GM12878 (cell line): ENCODE measurements around the gene PRKAR1A. TPM values are rescaled to one million over a fixed set of nuclear protein-coding genes. Genes with fewer than 3 reads are reported as not detected.

Experiments used
- ATF7 ChIP-seq: fragments of 450-650 bp; IDR thresholded peaks from 2 replicates; pipeline ENCODE4 v1.6.1; 2016; ENCODE audit warnings: low read depth, mild to moderate bottlenecking
- BHLHE40 ChIP-seq, 2 experiments: fragments of 450-650 bp in 1 of 2; IDR thresholded peaks; 2 replicates each; pipeline ENCODE4 v1.6.1; 2011 to 2017; ENCODE audit warnings: low read depth in 2 of 2, borderline replicate concordance in 1 of 2, improper control_type of control experiment in 1 of 2, low read length in 1 of 2, mild to moderate bottlenecking in 1 of 2
- CBX5 ChIP-seq: sonication (generic); IDR thresholded peaks from 2 replicates; pipeline ENCODE4 v1.6.1; 2016; ENCODE audit warnings: low read depth, moderate library complexity, mild to moderate bottlenecking, inconsistent platforms
- EP300 ChIP-seq, 2 experiments: fragments of 150-350 bp in 1 of 2; IDR thresholded peaks; 2 replicates each; pipeline ENCODE4 v1.6.1; 2011 to 2012; ENCODE audit warnings: low read depth in 2 of 2, low read length in 2 of 2, borderline replicate concordance in 1 of 2, improper control_type of control experiment in 1 of 2, inconsistent platforms in 1 of 2; ENCODE audit not compliant: control insufficient read depth in 1 of 2
- EZH2 ChIP-seq: IDR thresholded peaks from 2 replicates; pipeline ENCODE4 v1.6.1; 2012; ENCODE audit warnings: low read depth, mild to moderate bottlenecking, control low read depth, inconsistent platforms, low read length, borderline replicate concordance; ENCODE audit not compliant: control insufficient read depth
- GATAD2B ChIP-seq: fragments of 450-650 bp; conservative IDR thresholded peaks from 2 replicates; pipeline ENCODE4 v1.6.1; 2017; ENCODE audit warnings: low read depth, mild to moderate bottlenecking, moderate library complexity
- IKZF2 ChIP-seq, 2 experiments: fragments of 450-650 bp; IDR thresholded peaks; 2 replicates each; pipeline ENCODE4 v1.6.1; 2017; ENCODE audit warnings: mild to moderate bottlenecking in 2 of 2, moderate library complexity in 2 of 2
- JUNB ChIP-seq: IDR thresholded peaks from 2 replicates; pipeline ENCODE4 v1.6.1; 2016; ENCODE audit warnings: antibody characterized with exemption, mild to moderate bottlenecking
- KLF5 ChIP-seq: fragments of 450-650 bp; IDR thresholded peaks from 2 replicates; pipeline ENCODE4 v1.6.1; 2014; ENCODE audit warnings: mild to moderate bottlenecking; ENCODE audit not compliant: partially characterized antibody
- MTA3 ChIP-seq: IDR thresholded peaks from 2 replicates; pipeline ENCODE4 v1.6.1; 2012; ENCODE audit warnings: low read length, inconsistent platforms, borderline replicate concordance
- NFXL1 ChIP-seq: fragments of 450-650 bp; IDR thresholded peaks from 2 replicates; pipeline ENCODE4 v1.6.1; 2017; ENCODE audit warnings: antibody characterized with exemption, mild to moderate bottlenecking, borderline replicate concordance
- NR2C2 ChIP-seq: IDR thresholded peaks from 2 replicates; pipeline ENCODE4 v1.6.1; 2011; ENCODE audit warnings: borderline replicate concordance, low read depth; ENCODE audit not compliant: control insufficient read depth, insufficient read length
- SP1 ChIP-seq: IDR thresholded peaks from one replicate; pipeline ENCODE4 v1.6.1; 2011; ENCODE audit warnings: low read depth, low read length
- SREBF2 ChIP-seq: IDR thresholded peaks from 2 replicates; pipeline ENCODE4 v1.6.1; 2012; ENCODE audit warnings: mild to moderate bottlenecking, low read length
- TAF1 ChIP-seq: IDR thresholded peaks from 2 replicates; pipeline ENCODE4 v1.6.1; 2011; ENCODE audit warnings: mild to moderate bottlenecking, low read depth, low read length, borderline replicate concordance
- TBL1XR1 ChIP-seq: IDR thresholded peaks from 2 replicates; pipeline ENCODE4 v1.6.1; 2012; ENCODE audit warnings: low read depth, low read length, improper control_type of control experiment
- polyA plus RNA-seq, 11 experiments: library from polyadenylated mRNA; depleted of rRNA in 4 of 11; unstranded in 6 of 11; stranded (reverse) in 5 of 11; fragments of >200 nt; fragmentation: Nextera tagmentation in 4 of 11; fragmentation: Illumina TruSeq in 1 of 11; extraction: Ambion mirVana in 4 of 11; extraction: Trizol in 1 of 11; gene quantifications; 1 replicate in 1 of 11; 2 replicates in 10 of 11; pipeline versions ENCODE4 v1.2.1 to v1.2.3, GENCODE V29; 2011 to 2016; ENCODE audit warnings: inconsistent platforms in 2 of 11, missing spikeins in 2 of 11, low read depth in 1 of 11
- total RNA-seq, 4 experiments: library from RNA; depleted of rRNA in 3 of 4; stranded (reverse); fragments of >200 nt in 3 of 4; fragmentation: Illumina TruSeq in 1 of 4; extraction: Trizol in 1 of 4; gene quantifications; 2 replicates each; pipeline versions ENCODE4 v1.2.1 to v1.2.3, GENCODE V29; 2013 to 2021
- TF ChIP-seq, protein P1 (sequence below): fragments of 150-350 bp; IDR thresholded peaks from 2 replicates; pipeline ENCODE4 v1.6.1; 2014; ENCODE audit warnings: mild to moderate bottlenecking, low read depth, low read length
- TF ChIP-seq, protein P2 (sequence below): IDR thresholded peaks from 2 replicates; pipeline ENCODE4 v1.6.1; 2011; ENCODE audit warnings: low read depth, mild to moderate bottlenecking, low read length, moderate library complexity, borderline replicate concordance; ENCODE audit errors: extremely low read depth
- TF ChIP-seq, protein P3 (sequence below): IDR thresholded peaks from 2 replicates; pipeline ENCODE4 v1.6.1; 2011; ENCODE audit warnings: borderline replicate concordance, low read depth, mild to moderate bottlenecking, moderate library complexity, low read length; ENCODE audit not compliant: insufficient read depth, poor library complexity, severe bottlenecking
- TF ChIP-seq, protein P4 (sequence below), 3 experiments: IDR thresholded peaks in 2 of 3; conservative IDR thresholded peaks in 1 of 3; 2 replicates each; pipeline ENCODE4 v1.5.1; 2011; ENCODE audit warnings: low read depth in 3 of 3, low read length in 3 of 3, mild to moderate bottlenecking in 3 of 3, control low read depth in 2 of 3, moderate library complexity in 2 of 3, inconsistent platforms in 1 of 3, mixed read lengths in 1 of 3; ENCODE audit not compliant: control insufficient read depth in 2 of 3, insufficient read depth in 1 of 3; ENCODE audit errors: extremely low read depth in 1 of 3
- TF ChIP-seq, protein P5 (sequence below): IDR thresholded peaks from 2 replicates; pipeline ENCODE4 v1.6.1; 2012; ENCODE audit warnings: low read depth, low read length, improper control_type of control experiment
- TF ChIP-seq, protein P6 (sequence below): fragments of 450-650 bp; IDR thresholded peaks from 2 replicates; pipeline ENCODE4 v1.6.1; 2014; ENCODE audit warnings: mild to moderate bottlenecking

PRKAR1A gene
- total and polyA plus RNA-seq, 10 of the 15 experiments (the other 5 are each of a cell fraction or from before 2014, with no cell fraction given): 29.1 to 200 (median 125) TPM

DNA sequence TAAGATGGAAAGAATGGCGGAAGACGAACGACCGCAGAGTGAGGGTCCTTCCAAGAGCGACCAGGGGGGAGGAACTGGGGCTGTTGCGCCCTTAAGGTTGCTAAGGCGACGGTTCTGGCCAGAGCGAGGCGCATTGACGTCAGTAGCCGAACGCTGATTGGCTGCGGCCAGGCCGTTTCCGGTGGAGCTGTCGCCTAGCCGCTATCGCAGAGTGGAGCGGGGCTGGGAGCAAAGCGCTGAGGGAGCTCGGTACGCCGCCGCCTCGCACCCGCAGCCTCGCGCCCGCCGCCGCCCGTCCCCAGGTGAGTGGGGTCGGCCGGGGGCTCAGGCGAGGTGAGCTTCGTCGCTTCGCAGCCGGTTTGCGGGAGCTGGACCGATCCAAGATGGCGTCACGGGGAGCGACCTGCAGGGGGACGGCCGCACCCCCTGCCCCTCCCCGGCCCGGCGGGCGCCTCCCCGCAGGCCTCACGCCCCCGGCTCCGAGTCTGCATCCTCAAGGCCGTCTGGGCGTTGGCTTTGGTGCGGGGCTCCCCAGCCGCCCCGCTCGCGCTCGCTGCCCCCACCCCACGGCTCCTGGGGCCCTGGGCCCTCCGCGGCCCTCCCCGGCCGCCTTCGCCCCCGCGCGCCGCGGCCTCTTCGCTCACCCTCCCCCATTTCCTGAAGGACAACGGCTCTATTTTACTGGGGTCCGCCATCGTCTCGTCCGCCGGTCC lies at the start of gene PRKAR1A (continued):
- TF ChIP-seq, protein P1, sequence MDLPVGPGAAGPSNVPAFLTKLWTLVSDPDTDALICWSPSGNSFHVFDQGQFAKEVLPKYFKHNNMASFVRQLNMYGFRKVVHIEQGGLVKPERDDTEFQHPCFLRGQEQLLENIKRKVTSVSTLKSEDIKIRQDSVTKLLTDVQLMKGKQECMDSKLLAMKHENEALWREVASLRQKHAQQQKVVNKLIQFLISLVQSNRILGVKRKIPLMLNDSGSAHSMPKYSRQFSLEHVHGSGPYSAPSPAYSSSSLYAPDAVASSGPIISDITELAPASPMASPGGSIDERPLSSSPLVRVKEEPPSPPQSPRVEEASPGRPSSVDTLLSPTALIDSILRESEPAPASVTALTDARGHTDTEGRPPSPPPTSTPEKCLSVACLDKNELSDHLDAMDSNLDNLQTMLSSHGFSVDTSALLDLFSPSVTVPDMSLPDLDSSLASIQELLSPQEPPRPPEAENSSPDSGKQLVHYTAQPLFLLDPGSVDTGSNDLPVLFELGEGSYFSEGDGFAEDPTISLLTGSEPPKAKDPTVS: no peak
- no peak; the same call in none of the 2 replicates for TF ChIP-seq GATAD2B
- 0 out of 2 replicates have a peak, but pooled peaks have one; percentile 39 for TF ChIP-seq ATF7
- 0 out of 2 replicates have a peak, but pooled peaks have one; percentile 50 for TF ChIP-seq TBL1XR1
- no peak for TF ChIP-seq NFXL1
- TF ChIP-seq SREBF2: no peak
- TF ChIP-seq, protein P2, sequence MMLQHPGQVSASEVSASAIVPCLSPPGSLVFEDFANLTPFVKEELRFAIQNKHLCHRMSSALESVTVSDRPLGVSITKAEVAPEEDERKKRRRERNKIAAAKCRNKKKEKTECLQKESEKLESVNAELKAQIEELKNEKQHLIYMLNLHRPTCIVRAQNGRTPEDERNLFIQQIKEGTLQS: no peak
- peak; percentile 64 for TF ChIP-seq TAF1
- no peak for TF ChIP-seq JUNB
- peak in 1 of 2 experiments; percentile 31; a peak in 2 of 4 replicates for TF ChIP-seq BHLHE40 (IDR thresholded peaks at IDR 0.05; ENCODE audit: borderline replicate concordance in 1 of 2, low read depth in 2 of 2, low read length in 1 of 2)
- TF ChIP-seq IKZF2 (IDR thresholded peaks at IDR 0.05): no peak
- TF ChIP-seq EP300 (IDR thresholded peaks at IDR 0.05; ENCODE audit: borderline replicate concordance in 1 of 2, control insufficient read depth in 1 of 2, low read depth in 2 of 2, low read length in 2 of 2): peak; percentile 67; a peak in 2 of 4 replicates
- TF ChIP-seq, protein P3, sequence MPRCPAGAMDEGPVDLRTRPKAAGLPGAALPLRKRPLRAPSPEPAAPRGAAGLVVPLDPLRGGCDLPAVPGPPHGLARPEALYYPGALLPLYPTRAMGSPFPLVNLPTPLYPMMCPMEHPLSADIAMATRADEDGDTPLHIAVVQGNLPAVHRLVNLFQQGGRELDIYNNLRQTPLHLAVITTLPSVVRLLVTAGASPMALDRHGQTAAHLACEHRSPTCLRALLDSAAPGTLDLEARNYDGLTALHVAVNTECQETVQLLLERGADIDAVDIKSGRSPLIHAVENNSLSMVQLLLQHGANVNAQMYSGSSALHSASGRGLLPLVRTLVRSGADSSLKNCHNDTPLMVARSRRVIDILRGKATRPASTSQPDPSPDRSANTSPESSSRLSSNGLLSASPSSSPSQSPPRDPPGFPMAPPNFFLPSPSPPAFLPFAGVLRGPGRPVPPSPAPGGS: no peak
- TF ChIP-seq CBX5: no peak
- TF ChIP-seq, protein P4, sequence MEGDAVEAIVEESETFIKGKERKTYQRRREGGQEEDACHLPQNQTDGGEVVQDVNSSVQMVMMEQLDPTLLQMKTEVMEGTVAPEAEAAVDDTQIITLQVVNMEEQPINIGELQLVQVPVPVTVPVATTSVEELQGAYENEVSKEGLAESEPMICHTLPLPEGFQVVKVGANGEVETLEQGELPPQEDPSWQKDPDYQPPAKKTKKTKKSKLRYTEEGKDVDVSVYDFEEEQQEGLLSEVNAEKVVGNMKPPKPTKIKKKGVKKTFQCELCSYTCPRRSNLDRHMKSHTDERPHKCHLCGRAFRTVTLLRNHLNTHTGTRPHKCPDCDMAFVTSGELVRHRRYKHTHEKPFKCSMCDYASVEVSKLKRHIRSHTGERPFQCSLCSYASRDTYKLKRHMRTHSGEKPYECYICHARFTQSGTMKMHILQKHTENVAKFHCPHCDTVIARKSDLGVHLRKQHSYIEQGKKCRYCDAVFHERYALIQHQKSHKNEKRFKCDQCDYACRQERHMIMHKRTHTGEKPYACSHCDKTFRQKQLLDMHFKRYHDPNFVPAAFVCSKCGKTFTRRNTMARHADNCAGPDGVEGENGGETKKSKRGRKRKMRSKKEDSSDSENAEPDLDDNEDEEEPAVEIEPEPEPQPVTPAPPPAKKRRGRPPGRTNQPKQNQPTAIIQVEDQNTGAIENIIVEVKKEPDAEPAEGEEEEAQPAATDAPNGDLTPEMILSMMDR (IDR thresholded peaks at IDR 0.05 in 2 of 3, conservative IDR thresholded peaks at IDR 0.05 in 1 of 3; ENCODE audit: control insufficient read depth in 2 of 3, extremely low read depth in 1 of 3, insufficient read depth in 1 of 3, low read depth in 3 of 3, low read length in 3 of 3): 0 out of 6 replicates have a peak, but pooled peaks of 1 of the 3 experiments have one; percentile 1
- TF ChIP-seq, protein P5, sequence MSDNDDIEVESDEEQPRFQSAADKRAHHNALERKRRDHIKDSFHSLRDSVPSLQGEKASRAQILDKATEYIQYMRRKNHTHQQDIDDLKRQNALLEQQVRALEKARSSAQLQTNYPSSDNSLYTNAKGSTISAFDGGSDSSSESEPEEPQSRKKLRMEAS: peak; percentile 5; the same call in 1 of the 2 replicates
- TF ChIP-seq MTA3: no peak
- TF ChIP-seq KLF5: peak; percentile 87
- TF ChIP-seq SP1: peak; percentile 70
- TF ChIP-seq NR2C2: no peak
- TF ChIP-seq, protein P6, sequence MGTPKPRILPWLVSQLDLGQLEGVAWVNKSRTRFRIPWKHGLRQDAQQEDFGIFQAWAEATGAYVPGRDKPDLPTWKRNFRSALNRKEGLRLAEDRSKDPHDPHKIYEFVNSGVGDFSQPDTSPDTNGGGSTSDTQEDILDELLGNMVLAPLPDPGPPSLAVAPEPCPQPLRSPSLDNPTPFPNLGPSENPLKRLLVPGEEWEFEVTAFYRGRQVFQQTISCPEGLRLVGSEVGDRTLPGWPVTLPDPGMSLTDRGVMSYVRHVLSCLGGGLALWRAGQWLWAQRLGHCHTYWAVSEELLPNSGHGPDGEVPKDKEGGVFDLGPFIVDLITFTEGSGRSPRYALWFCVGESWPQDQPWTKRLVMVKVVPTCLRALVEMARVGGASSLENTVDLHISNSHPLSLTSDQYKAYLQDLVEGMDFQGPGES: 0 out of 2 replicates have a peak, but pooled peaks have one; percentile 10
- TF ChIP-seq EZH2: no peak
